ENCODE results near the gene NT5DC2.
A peak's percentile ranks its signal among the peaks of the same experiment; 100 is the strongest.

Gene NT5DC2

GRCh38 chr3:52533623-52534280 is at the start of gene NT5DC2:
TSS of gene NT5DC2 (minus strand) at chr3:52533857. CDS start at chr3:52533737, 120 bp downstream.
- DNase-seq = peak; percentile 55 to 74

GRCh38 chr3:52574056-52574965 is 40.7 kb upstream of the NT5DC2 start:
- no peak for DNase-seq

- DNase-seq = no peak
Observed at GRCh38 chr3:52572221-52572620, 38.6 kb upstream of the NT5DC2 start.

- no peak for DNase-seq
Observed at GRCh38 chr3:52570076-52570475, 36.4 kb upstream of the NT5DC2 start.

GRCh38 chr3:52568069-52568468 is 34.4 kb upstream of the NT5DC2 start:
- no peak for DNase-seq

GRCh38 chr3:52563984-52564383 is 30.3 kb upstream of the NT5DC2 start:
- DNase-seq = no peak

- DNase-seq = no peak
Observed at GRCh38 chr3:52561028-52561747, 27.5 kb upstream of the NT5DC2 start.

- no peak for DNase-seq
Observed at GRCh38 chr3:52558436-52558835, 24.8 kb upstream of the NT5DC2 start.

GRCh38 chr3:52557011-52557960 is 23.6 kb upstream of the NT5DC2 start:
- DNase-seq = no peak

GRCh38 chr3:52555056-52555455 is 21.4 kb upstream of the NT5DC2 start:
- DNase-seq = no peak

GRCh38 chr3:52554026-52554755 is 20.5 kb upstream of the NT5DC2 start:
- no peak for DNase-seq

- no peak for DNase-seq
Observed at GRCh38 chr3:52552089-52552488, 18.4 kb upstream of the NT5DC2 start.

GRCh38 chr3:52551118-52551517 is 17.5 kb upstream of the NT5DC2 start:
- DNase-seq = no peak

GRCh38 chr3:52547143-52547542 is 13.5 kb upstream of the NT5DC2 start:
- no peak for DNase-seq

- DNase-seq = no peak
Observed at GRCh38 chr3:52546111-52546901, 12.6 kb upstream of the NT5DC2 start.

- no peak for DNase-seq
Observed at GRCh38 chr3:52544937-52545336, 11.3 kb upstream of the NT5DC2 start.

GRCh38 chr3:52541050-52541449 is 7.4 kb upstream of the NT5DC2 start:
- no peak for DNase-seq

- no peak for DNase-seq
Observed at GRCh38 chr3:52539010-52539653, 5.5 kb upstream of the NT5DC2 start.

- DNase-seq = no peak
Observed at GRCh38 chr3:52537726-52538421, 4.2 kb upstream of the NT5DC2 start.

All from stimulated activated CD4-positive, alpha-beta T cell treated with anti-CD3 and anti-CD28 coated beads, Interleukin-4, amount 100 ng/mL, for 4 hours (primary cell).